Psoas muscle (tissue), 8 donors: ENCODE measurements around the gene PLSCR1. TPM values are rescaled to one million over a fixed set of nuclear protein-coding genes. Genes with fewer than 3 reads are reported as not detected.

Experiments used
- ATAC-seq, 4 donors: fragments of 200-7000 bp; cut with Tn5 transposase; one replicate each; pipeline ENCODE4 v1.9.1; 2020; ENCODE audit warnings: moderate library complexity in 3 of 4, mild to moderate bottlenecking in 2 of 4
- DNase-seq, 2 donors: peaks; one replicate each; pipeline ENCODE4 v3.0.0-alpha.2; 2020
- H3K27ac ChIP-seq: fragments of 200-600 bp; one replicate; pipeline ENCODE4 v1.8.0; 2022
- H3K27me3 ChIP-seq, 3 donors: fragments of 200-600 bp in 1 of 3; one replicate each; pipeline versions ENCODE4 v1.6.1 to v1.8.0; 2013 to 2022; ENCODE audit warnings: low read length in 2 of 3, mild to moderate bottlenecking in 2 of 3, moderate library complexity in 1 of 3; ENCODE audit not compliant: insufficient read depth in 3 of 3
- H3K36me3 ChIP-seq, 2 donors: fragments of 200-600 bp in 1 of 2; one replicate each; pipeline versions ENCODE4 v1.6.1 to v1.8.0; 2013 to 2022; ENCODE audit warnings: low read depth in 1 of 2, mild to moderate bottlenecking in 1 of 2, moderate library complexity in 1 of 2; ENCODE audit not compliant: insufficient read depth in 1 of 2
- H3K4me1 ChIP-seq: fragments of 200-600 bp; one replicate; pipeline ENCODE4 v1.8.0; 2022
- H3K4me3 ChIP-seq: fragments of 200-600 bp; one replicate; pipeline ENCODE4 v1.8.0; 2022; ENCODE audit warnings: mild to moderate bottlenecking
- H3K9me3 ChIP-seq: fragments of 200-600 bp; one replicate; pipeline ENCODE4 v1.8.0; 2022
- CTCF ChIP-seq: fragments of 200-600 bp; IDR thresholded peaks from one replicate; pipeline ENCODE4 v1.8.0; 2022; ENCODE audit warnings: antibody characterized with exemption
- WGBS, 3 donors: extraction: QIAGEN DNeasy Blood & Tissue Kit; methylation state at CpG; one replicate each; pipeline versions ENCODE4 v1.1.6 to v1.1.7; 2013; 5-methylcytosine and 5-hydroxymethylcytosine counted together
- intact Hi-C, 2 donors: fragments of 100-400 bp; cut with DNase I; formaldehyde crosslinking; loops; one replicate each; pipeline versions ENCODE4 v1.11.0 to v1.14.2; 2022
- polyA plus RNA-seq, 3 donors: library from polyadenylated mRNA; stranded (reverse); fragments of 200-250 nt; gene quantifications; one replicate each; pipeline ENCODE4 v1.2.3, GENCODE V29; 2013
- total RNA-seq, 4 donors: library from RNA; stranded (reverse); fragmentation: NEBNext Ultra II Directional in 2 of 4; extraction: Animal tissue kit (Norgen Biotek cat#: 25700) in 2 of 4; gene quantifications; one replicate each; pipeline versions ENCODE4 v1.2.1 to v1.2.4, GENCODE V29; 2021 to 2023
- donor health status: healthy with polysubstance abuse.
- donor health status: DM: no; HTN: no; CAD: no; lungs with moderate emphysema.
- donor health status: Bipolar disorder and iron deficiency.
- donor health status: healthy.
- donor health status: DM: yes; HTN: yes; CAD: no.
- donor health status: DM: no; HTN: no; CAD: no.
- donor health status: DM: no; HTN: no; CAD: no.
- donor health status: DM: yes; HTN: yes; CAD: no.

Gene PLSCR1
- total and polyA plus RNA-seq, 7 donors, result 7.1 to 31.0 (median 13.1) TPM

GRCh38 chr3:146574173-146574572 is 29.8 kb upstream of the PLSCR1 start:
- H3K27ac ChIP-seq, result no peak overlapping the region
- no peaks in the 10 kb centered on the region for H3K4me1 ChIP-seq
- no peak for DNase-seq
- no peaks in the 10 kb centered on the region for H3K36me3 ChIP-seq
- H3K9me3 ChIP-seq, result no peaks in the 10 kb centered on the region
- TF ChIP-seq CTCF, result no peak
- intact Hi-C loops, result loop anchor here in 1 of 2 donors (10.0 kb wide), 1 partner anchor 359 kb away; no protein-coding TSS in a partner anchor
- 84 to 89% (median 88%) methylated on average over 1 of the region's 1 CpG for WGBS, 3 donors
- H3K27me3 ChIP-seq, result no peaks in the 10 kb centered on the region
- H3K4me3 ChIP-seq, result no peak overlapping the region
- ATAC-seq, result no peak

GRCh38 chr3:146569314-146569713 is 24.9 kb upstream of the PLSCR1 start:
- Histone ChIP-seq H3K9me3 (no peaks in the 10 kb centered on the region), H3K27me3 (no peaks in the 10 kb centered on the region), H3K4me1 (no peaks in the 10 kb centered on the region), H3K4me3 (no peak overlapping the region), H3K27ac (no peak overlapping the region), H3K36me3 (no peaks in the 10 kb centered on the region)
- intact Hi-C loops, result no loop called here
- WGBS, 3 donors, result 36 to 49% (median 48%) methylated on average over 3 of the region's 3 CpGs
- DNase-seq (no peak), ATAC-seq (no peak)
- TF ChIP-seq CTCF, result no peak

- no peak for DNase-seq
- Histone ChIP-seq H3K36me3 (no peaks in the 10 kb centered on the region), H3K27me3 (no peaks in the 10 kb centered on the region), H3K4me3 (no peak overlapping the region), H3K4me1 (no peaks in the 10 kb centered on the region), H3K9me3 (no peaks in the 10 kb centered on the region), H3K27ac (no peak overlapping the region)
- no peak for ATAC-seq
- TF ChIP-seq CTCF, result no peak
- intact Hi-C loops, result no loop called here
Observed at GRCh38 chr3:146566138-146566537, 21.7 kb upstream of the PLSCR1 start.

GRCh38 chr3:146561879-146562278 is 17.5 kb upstream of the PLSCR1 start:
- Histone ChIP-seq H3K27me3 (no peaks in the 10 kb centered on the region), H3K4me3 (no peak overlapping the region), H3K4me1 (no peaks in the 10 kb centered on the region), H3K36me3 (no peaks in the 10 kb centered on the region), H3K27ac (no peak overlapping the region), H3K9me3 (no peaks in the 10 kb centered on the region)
- ATAC-seq (no peak), DNase-seq (no peak)
- intact Hi-C loops, result no loop called here
- no peak for TF ChIP-seq CTCF
- WGBS, 3 donors, result 63 to 85% (median 85%) methylated on average over 1 of the region's 1 CpG

- H3K27me3 ChIP-seq, result no peaks in the 10 kb centered on the region
- H3K4me1 ChIP-seq, result no peaks in the 10 kb centered on the region
- no peak overlapping the region for H3K27ac ChIP-seq
- no peaks in the 10 kb centered on the region for H3K9me3 ChIP-seq
- no peak overlapping the region for H3K4me3 ChIP-seq
- 78 to 89% (median 80%) methylated on average over 1 of the region's 1 CpG for WGBS, 3 donors
- intact Hi-C loops, result no loop called here
- DNase-seq (no peak), ATAC-seq (no peak)
- no peak for TF ChIP-seq CTCF
- no peaks in the 10 kb centered on the region for H3K36me3 ChIP-seq
Observed at GRCh38 chr3:146561463-146561862, 17.1 kb upstream of the PLSCR1 start.
